OCI-LY7 (cell line): ENCODE data around the gene RNF10. TPM values are rescaled to one million over a fixed set of nuclear protein-coding genes. Genes with fewer than 3 reads are reported as not detected.
"Not testable (repeated sequence)": the region's sequence is repeated elsewhere in the genome, so short reads cannot be mapped to it uniquely, and the experiment has no call there.

ENCODE experiments used
- BruUV-seq: library from RNA; stranded (reverse); fragments of 400-500 nt; replicated peaks from 2 replicates; lab custom pipeline; 2021; lab: Mats Ljungman, UMichigan
- CTCF ChIA-PET: fragments of 300-600 bp; sonication (Branson Sonifier 250); formaldehyde crosslinking; loops from one replicate; lab custom pipeline; 2022; ENCODE audit warnings: antibody characterized with exemption; ENCODE audit not compliant: unreplicated experiment; lab: Charles Lee
- POLR2A ChIA-PET: fragments of 300-600 bp; sonication (Branson Sonifier 250); formaldehyde crosslinking; loops from one replicate; lab custom pipeline; 2022; ENCODE audit warnings: antibody characterized with exemption; lab: Charles Lee
- DNase-seq: peaks from one replicate; pipeline ENCODE4 v3.0.0-alpha.2; 2015; ENCODE audit warnings: low spot score
- H2AFZ ChIP-seq: fragments of 200-600 bp; sonication (generic), shearing (Covaris generic); 2 replicates; pipeline ENCODE4 v1.6.1; 2014; ENCODE audit warnings: mild to moderate bottlenecking, antibody characterized with exemption, low read length, moderate library complexity
- H3K27ac ChIP-seq: fragments of 200-600 bp; sonication (generic); 2 replicates; pipeline ENCODE4 v1.5.1; 2014; ENCODE audit warnings: mixed run types, low read depth, mild to moderate bottlenecking, moderate library complexity, low read length, inconsistent platforms; ENCODE audit not compliant: poor library complexity, severe bottlenecking
- H3K36me3 ChIP-seq: fragments of 200-600 bp; sonication (generic); 2 replicates; pipeline ENCODE4 v1.6.1; 2014; ENCODE audit warnings: mild to moderate bottlenecking, antibody characterized with exemption, low read length, moderate library complexity, mixed read lengths; ENCODE audit not compliant: insufficient read depth
- H3K4me1 ChIP-seq: fragments of 200-600 bp; sonication (generic); 2 replicates; pipeline ENCODE4 v1.5.1; 2014; ENCODE audit warnings: mild to moderate bottlenecking, low read length; ENCODE audit not compliant: insufficient read depth, poor library complexity, severe bottlenecking
- H3K4me2 ChIP-seq: fragments of 200-600 bp; sonication (generic); 2 replicates; pipeline ENCODE4 v1.6.1; 2014; ENCODE audit warnings: mild to moderate bottlenecking, low read length
- H3K4me3 ChIP-seq: fragments of 200-600 bp; sonication (generic); 2 replicates; pipeline ENCODE4 v1.5.1; 2014; ENCODE audit warnings: mild to moderate bottlenecking, low read depth, low read length; ENCODE audit not compliant: poor library complexity, severe bottlenecking
- H3K79me2 ChIP-seq: fragments of 200-600 bp; sonication (generic); 2 replicates; pipeline ENCODE4 v1.6.1; 2016; ENCODE audit warnings: low read depth, mild to moderate bottlenecking, low read length, moderate library complexity, mixed read lengths; ENCODE audit not compliant: insufficient read depth
- H3K9me2 ChIP-seq: fragments of 200-600 bp; sonication (generic); 2 replicates; pipeline ENCODE4 v1.6.1; 2016; ENCODE audit warnings: mild to moderate bottlenecking, low read length, mixed read lengths; ENCODE audit not compliant: insufficient read depth
- H3K9me3 ChIP-seq: fragments of 200-600 bp; sonication (generic); 2 replicates; pipeline ENCODE4 v1.6.1; 2014; ENCODE audit warnings: mild to moderate bottlenecking, mixed run types, low read length, mixed read lengths
- H4K20me1 ChIP-seq: fragments of 200-600 bp; sonication (generic); 2 replicates; pipeline ENCODE4 v1.6.1; 2014; ENCODE audit warnings: mild to moderate bottlenecking, antibody characterized with exemption, low read length, moderate library complexity, mixed read lengths; ENCODE audit not compliant: insufficient read depth
- EZH2phosphoT487 ChIP-seq: fragments of 200-600 bp; sonication (generic); IDR thresholded peaks from 2 replicates; pipeline ENCODE4 v1.6.1; 2018; ENCODE audit warnings: low read depth, borderline replicate concordance, mild to moderate bottlenecking, mixed run types, antibody characterized with exemption, low read length, moderate library complexity, mixed read lengths
- intact Hi-C: fragments of 100-400 bp; cut with micrococcal nuclease; formaldehyde crosslinking; loops from one replicate; pipeline ENCODE4 v1.10.0; 2022; ENCODE audit not compliant: unreplicated experiment
- total RNA-seq, 2 experiments: library from RNA; depleted of rRNA in 1 of 2; stranded (reverse); fragments of >200 nt in 1 of 2; shearing (Covaris generic) in 1 of 2; gene quantifications; 2 replicates each; pipeline ENCODE4 v1.2.3, GENCODE V29; 2014 to 2022
- TF ChIP-seq, protein P1 (sequence below): fragments of 200-600 bp; sonication (generic); conservative IDR thresholded peaks from 2 replicates; pipeline ENCODE4 v1.5.1; 2014; ENCODE audit warnings: mild to moderate bottlenecking, antibody characterized with exemption, low read length, moderate library complexity, mixed read lengths

RNF10 gene
- total RNA-seq, 2 experiments from 2014 or later, result 52.2 to 150 TPM

- no peak overlapping the region for H3K27ac ChIP-seq
- ChIA-PET POLR2A (interaction anchor here (0.7 kb wide), 1 partner anchor 66 kb away, joined by 4 read pairs; no protein-coding TSS in a partner anchor), CTCF (no interaction called here)
- H3K4me2 ChIP-seq, result no peak overlapping the region
- no peaks in the 10 kb centered on the region for H3K9me3 ChIP-seq
- no peak overlapping the region for H3K4me3 ChIP-seq
- TF ChIP-seq EZH2phosphoT487, result no peak
- TF ChIP-seq, protein P1, sequence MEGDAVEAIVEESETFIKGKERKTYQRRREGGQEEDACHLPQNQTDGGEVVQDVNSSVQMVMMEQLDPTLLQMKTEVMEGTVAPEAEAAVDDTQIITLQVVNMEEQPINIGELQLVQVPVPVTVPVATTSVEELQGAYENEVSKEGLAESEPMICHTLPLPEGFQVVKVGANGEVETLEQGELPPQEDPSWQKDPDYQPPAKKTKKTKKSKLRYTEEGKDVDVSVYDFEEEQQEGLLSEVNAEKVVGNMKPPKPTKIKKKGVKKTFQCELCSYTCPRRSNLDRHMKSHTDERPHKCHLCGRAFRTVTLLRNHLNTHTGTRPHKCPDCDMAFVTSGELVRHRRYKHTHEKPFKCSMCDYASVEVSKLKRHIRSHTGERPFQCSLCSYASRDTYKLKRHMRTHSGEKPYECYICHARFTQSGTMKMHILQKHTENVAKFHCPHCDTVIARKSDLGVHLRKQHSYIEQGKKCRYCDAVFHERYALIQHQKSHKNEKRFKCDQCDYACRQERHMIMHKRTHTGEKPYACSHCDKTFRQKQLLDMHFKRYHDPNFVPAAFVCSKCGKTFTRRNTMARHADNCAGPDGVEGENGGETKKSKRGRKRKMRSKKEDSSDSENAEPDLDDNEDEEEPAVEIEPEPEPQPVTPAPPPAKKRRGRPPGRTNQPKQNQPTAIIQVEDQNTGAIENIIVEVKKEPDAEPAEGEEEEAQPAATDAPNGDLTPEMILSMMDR, result no peak
- no peak for DNase-seq
- H4K20me1 ChIP-seq, result no peaks in the 10 kb centered on the region
- H3K9me2 ChIP-seq, result no peaks in the 10 kb centered on the region
- intact Hi-C loops, result no loop called here
- H2AFZ ChIP-seq, result no peak overlapping the region
- no TSS peak for BruUV-seq
- no peaks in the 10 kb centered on the region for H3K36me3 ChIP-seq
- no peaks in the 10 kb centered on the region for H3K79me2 ChIP-seq
- H3K4me1 ChIP-seq, result no peaks in the 10 kb centered on the region
Observed at GRCh38 chr12:120598674-120599463, 64.7 kb downstream of the RNF10 start.

DNA sequence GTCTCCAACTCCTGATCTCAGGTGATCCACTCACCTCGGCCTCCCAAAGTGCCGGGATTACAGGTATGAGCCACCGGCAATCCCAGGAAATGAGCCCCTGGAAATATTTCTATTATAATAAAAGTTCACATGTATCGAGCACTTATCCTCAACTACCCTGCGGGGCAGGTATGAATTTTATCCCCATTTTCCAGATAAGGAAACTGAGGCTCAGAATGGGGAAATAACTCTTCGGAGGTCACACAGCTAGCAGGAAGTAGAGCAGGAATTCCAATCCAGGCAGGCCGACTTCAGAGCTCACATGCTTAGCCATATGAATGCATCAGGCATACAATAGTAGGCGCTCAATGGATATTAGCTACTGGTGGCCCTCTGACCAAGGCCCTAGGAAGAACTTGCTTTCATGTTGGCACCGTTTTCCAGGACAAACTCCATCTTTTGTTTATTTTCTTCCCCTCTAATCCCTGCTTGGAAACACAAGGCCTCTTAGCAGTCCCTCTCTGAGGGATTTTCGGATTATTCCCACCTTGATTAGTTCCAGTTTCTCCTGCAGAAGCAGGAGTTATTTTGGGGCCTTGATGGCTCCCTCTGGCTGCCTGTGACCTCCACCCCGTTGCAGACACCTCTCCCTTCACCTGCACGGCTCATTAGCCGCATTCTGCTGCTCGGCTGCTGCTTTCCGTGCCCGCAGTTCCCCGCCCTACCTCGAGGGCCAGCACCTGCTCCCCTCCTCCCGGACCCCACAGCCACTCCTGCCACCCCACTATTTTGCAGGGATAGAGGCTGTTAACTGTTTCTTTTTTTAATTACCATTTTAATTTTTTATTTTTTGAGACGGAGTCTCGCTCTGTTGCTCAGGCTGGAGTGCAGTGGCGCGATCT, 65.8 kb downstream of the RNF10 start:
- intact Hi-C loops, result no loop called here
- Histone ChIP-seq H2AFZ (no peak overlapping the region), H3K27ac (no peak overlapping the region), H3K9me2 (no peaks in the 10 kb centered on the region), H3K4me1 (no peaks in the 10 kb centered on the region), H3K36me3 (no peaks in the 10 kb centered on the region), H3K79me2 (no peaks in the 10 kb centered on the region), H3K4me2 (no peak overlapping the region), H4K20me1 (no peaks in the 10 kb centered on the region), H3K4me3 (no peak overlapping the region), H3K9me3 (no peaks in the 10 kb centered on the region)
- BruUV-seq, result no TSS peak
- no peak for DNase-seq
- TF ChIP-seq, protein P1, result no peak
- no peak for TF ChIP-seq EZH2phosphoT487
- ChIA-PET CTCF (no interaction called here), POLR2A (interaction anchor here (0.5 kb wide), 1 partner anchor 1966 kb away, joined by 4 read pairs; no protein-coding TSS in a partner anchor)

GRCh38 chr12:120602416-120602815, 68.3 kb downstream of the RNF10 start:
- CTCF ChIA-PET, result not testable (repeated sequence)

More at GRCh38 chr12:120602416-120602815, 68.3 kb downstream of the RNF10 start:
- intact Hi-C loops, H3K36me3 ChIP-seq, H3K27ac ChIP-seq, DNase-seq, H3K4me3 ChIP-seq, H2AFZ ChIP-seq, H3K79me2 ChIP-seq, H3K4me2 ChIP-seq, H3K4me1 ChIP-seq, H3K9me3 ChIP-seq, H4K20me1 ChIP-seq, H3K9me2 ChIP-seq, BruUV-seq: not testable (repeated sequence)
- POLR2A ChIA-PET, result interaction anchor here (0.7 to 1.0 kb wide), 2 partner anchors 233 to 512 kb away, joined by 4 read pairs; no protein-coding TSS in a partner anchor
